HepG2 (cell line): ENCODE results near the gene TNIP1. TPM values are rescaled to one million over a fixed set of nuclear protein-coding genes. Genes with fewer than 3 reads are reported as not detected.

ENCODE experiments used
- ASH2L ChIP-seq: fragments of 300-600, 200-600 bp; sonication (generic); IDR thresholded peaks from 2 replicates; pipeline ENCODE4 v1.7.0; 2017; ENCODE audit warnings: low read depth, mild to moderate bottlenecking, moderate library complexity, mixed read lengths, low read length; ENCODE audit not compliant: insufficient read length
- FOSL2 ChIP-seq: sonication (generic); formaldehyde crosslinking; IDR thresholded peaks from 2 replicates; pipeline ENCODE4 v1.4.0; 2020; ENCODE audit warnings: missing genetic modification reagents
- FOXK1 ChIP-seq: sonication (generic); formaldehyde crosslinking; IDR thresholded peaks from 2 replicates; pipeline ENCODE4 v1.4.0; 2020; ENCODE audit warnings: low read depth, missing genetic modification reagents, borderline replicate concordance
- NR1H2 ChIP-seq: sonication (generic); formaldehyde crosslinking; IDR thresholded peaks from 2 replicates; pipeline ENCODE4 v1.8.1; 2022; ENCODE audit warnings: low read depth, missing genetic modification reagents, borderline replicate concordance
- NR2F2 ChIP-seq: IDR thresholded peaks from 2 replicates; pipeline ENCODE4 v1.6.1; 2012; ENCODE audit warnings: low read depth, inconsistent platforms, borderline replicate concordance
- SOX6 ChIP-seq, 2 experiments: fragments of 450-650 bp in 1 of 2; sonication (generic) in 1 of 2; formaldehyde crosslinking in 1 of 2; IDR thresholded peaks; 2 replicates each; pipeline versions ENCODE4 v1.4.0 to v1.6.1; 2017 to 2020; ENCODE audit warnings: antibody characterized with exemption in 1 of 2, mild to moderate bottlenecking in 1 of 2, missing genetic modification reagents in 1 of 2
- TARDBP ChIP-seq: sonication (generic); formaldehyde crosslinking; IDR thresholded peaks from 2 replicates; pipeline ENCODE4 v1.8.0; 2022; ENCODE audit warnings: mild to moderate bottlenecking, missing genetic modification reagents
- TOE1 ChIP-seq: sonication (generic); formaldehyde crosslinking; IDR thresholded peaks from 2 replicates; pipeline ENCODE4 v1.4.0; 2020; ENCODE audit warnings: mild to moderate bottlenecking, missing genetic modification reagents
- ZNF124 ChIP-seq: sonication (generic); formaldehyde crosslinking; IDR thresholded peaks from 2 replicates; pipeline ENCODE4 v1.4.0; 2020; ENCODE audit warnings: missing genetic modification reagents
- ZNF556 ChIP-seq: sonication (generic); formaldehyde crosslinking; IDR thresholded peaks from 2 replicates; pipeline ENCODE4 v1.4.0; 2020; ENCODE audit warnings: mild to moderate bottlenecking, missing genetic modification reagents, borderline replicate concordance
- ZSCAN12 ChIP-seq: sonication (generic); formaldehyde crosslinking; IDR thresholded peaks from 2 replicates; pipeline ENCODE4 v1.9.0; 2021; ENCODE audit warnings: mild to moderate bottlenecking, missing genetic modification reagents
- polyA plus RNA-seq, 8 experiments: library from polyadenylated mRNA; depleted of rRNA in 3 of 8; stranded (reverse) in 7 of 8; unstranded in 1 of 8; fragments of >200 nt; fragmentation: Illumina TruSeq in 4 of 8; extraction: Trizol in 4 of 8; gene quantifications; 2 replicates each; pipeline versions ENCODE4 v1.2.1 to v1.2.3, GENCODE V29; 2011 to 2016; ENCODE audit warnings: low read depth in 4 of 8, missing spikeins in 1 of 8, mixed read lengths in 1 of 8; ENCODE audit not compliant: insufficient read depth in 1 of 8
- total RNA-seq, 5 experiments: library from RNA; depleted of rRNA; stranded (reverse); fragments of >200 nt; fragmentation: Illumina TruSeq; extraction: Trizol; gene quantifications; 2 replicates each; pipeline ENCODE4 v1.2.3, GENCODE V29; 2016; ENCODE audit warnings: low read depth in 1 of 5
- TF ChIP-seq, protein P1 (sequence below): sonication (generic); formaldehyde crosslinking; IDR thresholded peaks from 2 replicates; pipeline ENCODE4 v1.4.0; 2020; ENCODE audit warnings: missing genetic modification reagents, borderline replicate concordance
- TF ChIP-seq, protein P2 (sequence below): sonication (generic); formaldehyde crosslinking; IDR thresholded peaks from 2 replicates; pipeline ENCODE4 v1.4.0; 2020; ENCODE audit warnings: missing genetic modification reagents, borderline replicate concordance
- TF ChIP-seq, protein P3 (sequence below): sonication (generic); formaldehyde crosslinking; IDR thresholded peaks from 2 replicates; pipeline ENCODE4 v1.4.0; 2020; ENCODE audit warnings: mild to moderate bottlenecking, missing genetic modification reagents, borderline replicate concordance
- TF ChIP-seq, protein P4 (sequence below): sonication (generic); formaldehyde crosslinking; IDR thresholded peaks from 2 replicates; pipeline ENCODE4 v1.4.0; 2020; ENCODE audit warnings: missing genetic modification reagents

TNIP1 gene
- total and polyA plus RNA-seq, 2 of the 13 experiments (the other 11 are each of a cell fraction or from before 2014, with no cell fraction given) = 26.2 to 45.9 TPM

GRCh38 chr5:151081431-151082281 is 822 bp upstream of the TNIP1 start (continued):
- TF ChIP-seq, protein P1, sequence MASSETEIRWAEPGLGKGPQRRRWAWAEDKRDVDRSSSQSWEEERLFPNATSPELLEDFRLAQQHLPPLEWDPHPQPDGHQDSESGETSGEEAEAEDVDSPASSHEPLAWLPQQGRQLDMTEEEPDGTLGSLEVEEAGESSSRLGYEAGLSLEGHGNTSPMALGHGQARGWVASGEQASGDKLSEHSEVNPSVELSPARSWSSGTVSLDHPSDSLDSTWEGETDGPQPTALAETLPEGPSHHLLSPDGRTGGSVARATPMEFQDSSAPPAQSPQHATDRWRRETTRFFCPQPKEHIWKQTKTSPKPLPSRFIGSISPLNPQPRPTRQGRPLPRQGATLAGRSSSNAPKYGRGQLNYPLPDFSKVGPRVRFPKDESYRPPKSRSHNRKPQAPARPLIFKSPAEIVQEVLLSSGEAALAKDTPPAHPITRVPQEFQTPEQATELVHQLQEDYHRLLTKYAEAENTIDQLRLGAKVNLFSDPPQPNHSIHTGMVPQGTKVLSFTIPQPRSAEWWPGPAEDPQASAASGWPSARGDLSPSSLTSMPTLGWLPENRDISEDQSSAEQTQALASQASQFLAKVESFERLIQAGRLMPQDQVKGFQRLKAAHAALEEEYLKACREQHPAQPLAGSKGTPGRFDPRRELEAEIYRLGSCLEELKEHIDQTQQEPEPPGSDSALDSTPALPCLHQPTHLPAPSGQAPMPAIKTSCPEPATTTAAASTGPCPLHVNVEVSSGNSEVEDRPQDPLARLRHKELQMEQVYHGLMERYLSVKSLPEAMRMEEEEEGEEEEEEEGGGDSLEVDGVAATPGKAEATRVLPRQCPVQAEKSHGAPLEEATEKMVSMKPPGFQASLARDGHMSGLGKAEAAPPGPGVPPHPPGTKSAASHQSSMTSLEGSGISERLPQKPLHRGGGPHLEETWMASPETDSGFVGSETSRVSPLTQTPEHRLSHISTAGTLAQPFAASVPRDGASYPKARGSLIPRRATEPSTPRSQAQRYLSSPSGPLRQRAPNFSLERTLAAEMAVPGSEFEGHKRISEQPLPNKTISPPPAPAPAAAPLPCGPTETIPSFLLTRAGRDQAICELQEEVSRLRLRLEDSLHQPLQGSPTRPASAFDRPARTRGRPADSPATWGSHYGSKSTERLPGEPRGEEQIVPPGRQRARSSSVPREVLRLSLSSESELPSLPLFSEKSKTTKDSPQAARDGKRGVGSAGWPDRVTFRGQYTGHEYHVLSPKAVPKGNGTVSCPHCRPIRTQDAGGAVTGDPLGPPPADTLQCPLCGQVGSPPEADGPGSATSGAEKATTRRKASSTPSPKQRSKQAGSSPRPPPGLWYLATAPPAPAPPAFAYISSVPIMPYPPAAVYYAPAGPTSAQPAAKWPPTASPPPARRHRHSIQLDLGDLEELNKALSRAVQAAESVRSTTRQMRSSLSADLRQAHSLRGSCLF (CRISPR knock-in tag) = 0 out of 2 replicates have a peak, but pooled peaks have one; percentile 14
- TF ChIP-seq SOX6 (IDR thresholded peaks at IDR 0.05) (no peak), SOX6 (CRISPR knock-in tag; IDR thresholded peaks at IDR 0.05) (peak; percentile 19), NR1H2 (no peak), ZSCAN12 (CRISPR knock-in tag) (no peak), ZNF124 (CRISPR knock-in tag) (0 out of 2 replicates have a peak, but pooled peaks have one; percentile 5), ASH2L (peak; percentile 9), ZNF556 (CRISPR knock-in tag) (0 out of 2 replicates have a peak, but pooled peaks have one; percentile 13), NR2F2 (peak; percentile 2; the same call in 1 of the 2 replicates), TOE1 (0 out of 2 replicates have a peak, but pooled peaks have one; percentile 16), TARDBP (0 out of 2 replicates have a peak, but pooled peaks have one; percentile 1), FOXK1 (CRISPR knock-in tag) (no peak), FOSL2 (CRISPR knock-in tag) (no peak)
- TF ChIP-seq, protein P2, sequence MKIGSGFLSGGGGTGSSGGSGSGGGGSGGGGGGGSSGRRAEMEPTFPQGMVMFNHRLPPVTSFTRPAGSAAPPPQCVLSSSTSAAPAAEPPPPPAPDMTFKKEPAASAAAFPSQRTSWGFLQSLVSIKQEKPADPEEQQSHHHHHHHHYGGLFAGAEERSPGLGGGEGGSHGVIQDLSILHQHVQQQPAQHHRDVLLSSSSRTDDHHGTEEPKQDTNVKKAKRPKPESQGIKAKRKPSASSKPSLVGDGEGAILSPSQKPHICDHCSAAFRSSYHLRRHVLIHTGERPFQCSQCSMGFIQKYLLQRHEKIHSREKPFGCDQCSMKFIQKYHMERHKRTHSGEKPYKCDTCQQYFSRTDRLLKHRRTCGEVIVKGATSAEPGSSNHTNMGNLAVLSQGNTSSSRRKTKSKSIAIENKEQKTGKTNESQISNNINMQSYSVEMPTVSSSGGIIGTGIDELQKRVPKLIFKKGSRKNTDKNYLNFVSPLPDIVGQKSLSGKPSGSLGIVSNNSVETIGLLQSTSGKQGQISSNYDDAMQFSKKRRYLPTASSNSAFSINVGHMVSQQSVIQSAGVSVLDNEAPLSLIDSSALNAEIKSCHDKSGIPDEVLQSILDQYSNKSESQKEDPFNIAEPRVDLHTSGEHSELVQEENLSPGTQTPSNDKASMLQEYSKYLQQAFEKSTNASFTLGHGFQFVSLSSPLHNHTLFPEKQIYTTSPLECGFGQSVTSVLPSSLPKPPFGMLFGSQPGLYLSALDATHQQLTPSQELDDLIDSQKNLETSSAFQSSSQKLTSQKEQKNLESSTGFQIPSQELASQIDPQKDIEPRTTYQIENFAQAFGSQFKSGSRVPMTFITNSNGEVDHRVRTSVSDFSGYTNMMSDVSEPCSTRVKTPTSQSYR (CRISPR knock-in tag) = 0 out of 2 replicates have a peak, but pooled peaks have one; percentile 1
- TF ChIP-seq, protein P3, sequence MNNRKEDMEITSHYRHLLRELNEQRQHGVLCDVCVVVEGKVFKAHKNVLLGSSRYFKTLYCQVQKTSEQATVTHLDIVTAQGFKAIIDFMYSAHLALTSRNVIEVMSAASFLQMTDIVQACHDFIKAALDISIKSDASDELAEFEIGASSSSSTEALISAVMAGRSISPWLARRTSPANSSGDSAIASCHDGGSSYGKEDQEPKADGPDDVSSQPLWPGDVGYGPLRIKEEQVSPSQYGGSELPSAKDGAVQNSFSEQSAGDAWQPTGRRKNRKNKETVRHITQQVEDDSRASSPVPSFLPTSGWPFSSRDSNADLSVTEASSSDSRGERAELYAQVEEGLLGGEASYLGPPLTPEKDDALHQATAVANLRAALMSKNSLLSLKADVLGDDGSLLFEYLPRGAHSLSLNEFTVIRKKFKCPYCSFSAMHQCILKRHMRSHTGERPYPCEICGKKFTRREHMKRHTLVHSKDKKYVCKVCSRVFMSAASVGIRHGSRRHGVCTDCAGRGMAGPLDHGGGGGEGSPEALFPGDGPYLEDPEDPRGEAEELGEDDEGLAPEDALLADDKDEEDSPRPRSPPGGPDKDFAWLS (CRISPR knock-in tag) = no peak
- TF ChIP-seq, protein P4, sequence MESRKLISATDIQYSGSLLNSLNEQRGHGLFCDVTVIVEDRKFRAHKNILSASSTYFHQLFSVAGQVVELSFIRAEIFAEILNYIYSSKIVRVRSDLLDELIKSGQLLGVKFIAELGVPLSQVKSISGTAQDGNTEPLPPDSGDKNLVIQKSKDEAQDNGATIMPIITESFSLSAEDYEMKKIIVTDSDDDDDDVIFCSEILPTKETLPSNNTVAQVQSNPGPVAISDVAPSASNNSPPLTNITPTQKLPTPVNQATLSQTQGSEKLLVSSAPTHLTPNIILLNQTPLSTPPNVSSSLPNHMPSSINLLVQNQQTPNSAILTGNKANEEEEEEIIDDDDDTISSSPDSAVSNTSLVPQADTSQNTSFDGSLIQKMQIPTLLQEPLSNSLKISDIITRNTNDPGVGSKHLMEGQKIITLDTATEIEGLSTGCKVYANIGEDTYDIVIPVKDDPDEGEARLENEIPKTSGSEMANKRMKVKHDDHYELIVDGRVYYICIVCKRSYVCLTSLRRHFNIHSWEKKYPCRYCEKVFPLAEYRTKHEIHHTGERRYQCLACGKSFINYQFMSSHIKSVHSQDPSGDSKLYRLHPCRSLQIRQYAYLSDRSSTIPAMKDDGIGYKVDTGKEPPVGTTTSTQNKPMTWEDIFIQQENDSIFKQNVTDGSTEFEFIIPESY = no peak
